Activated T-helper 1 cell treated with anti-CD3 and anti-CD28 coated beads, Interleukin-12 subunit alpha, Interleukin-12 subunit beta, Interleukin-2, Interleukin-4 antibody, amounts not matched to agents 30 ng/mL and 10 ng/mL and 1 ng/mL, durations not matched to agents 14 hours and 24 hours and 36 hours (primary cell): ENCODE data around the gene PELO. TPM values are rescaled to one million over a fixed set of nuclear protein-coding genes. Genes with fewer than 3 reads are reported as not detected.

ENCODE experiments used
- DNase-seq: peaks from one replicate; pipeline ENCODE4 v3.0.0; 2021; ENCODE audit warnings: low spot score
- H3K27ac Mint-ChIP-seq: one replicate; pipeline ENCODE4 v1.8.0; 2021; ENCODE audit warnings: mild to moderate bottlenecking, mixed read lengths
- H3K27me3 Mint-ChIP-seq: one replicate; pipeline ENCODE4 v1.8.0; 2022; ENCODE audit warnings: mild to moderate bottlenecking, moderate library complexity, mixed read lengths; ENCODE audit not compliant: insufficient read depth
- H3K36me3 Mint-ChIP-seq: one replicate; pipeline ENCODE4 v1.8.0; 2021; ENCODE audit warnings: low read depth, mixed read lengths
- H3K4me1 Mint-ChIP-seq: one replicate; pipeline ENCODE4 v1.8.0; 2021; ENCODE audit warnings: low read depth, mixed read lengths
- H3K4me3 Mint-ChIP-seq: one replicate; pipeline ENCODE4 v1.8.0; 2021; ENCODE audit warnings: mild to moderate bottlenecking, moderate library complexity, mixed read lengths
- H3K9me3 Mint-ChIP-seq: one replicate; pipeline ENCODE4 v1.8.0; 2021; ENCODE audit warnings: mixed read lengths
- intact Hi-C: fragments of 100-400 bp; cut with micrococcal nuclease; formaldehyde crosslinking; loops from one replicate; pipeline ENCODE4 v1.15.1; 2024
- total RNA-seq: library from RNA; stranded (reverse); gene quantifications from 2 replicates; pipeline ENCODE4 v1.2.3, GENCODE V29; 2022

Gene PELO
- total RNA-seq, 1 donor from 2014 or later: 20.0 TPM

GRCh38 chr5:52776116-52776515 lies 11.6 kb upstream of the PELO start:
- Mint-ChIP-seq H3K27ac (peak overlapping the region; percentile 80), H3K4me1 (peaks cover 53% of the 10 kb centered on the region), H3K27me3 (peaks cover 7% of the 10 kb centered on the region), H3K4me3 (peak overlapping the region; percentile 66), H3K9me3 (peaks cover 4% of the 10 kb centered on the region), H3K36me3 (peaks cover 4% of the 10 kb centered on the region)
- DNase-seq: peak; percentile 39
- intact Hi-C loops: loop anchor here (1.0 kb wide), 2 partner anchors 11 to 15 kb away; partner anchors contain the start of genes ITGA1 and PELO

DNA sequence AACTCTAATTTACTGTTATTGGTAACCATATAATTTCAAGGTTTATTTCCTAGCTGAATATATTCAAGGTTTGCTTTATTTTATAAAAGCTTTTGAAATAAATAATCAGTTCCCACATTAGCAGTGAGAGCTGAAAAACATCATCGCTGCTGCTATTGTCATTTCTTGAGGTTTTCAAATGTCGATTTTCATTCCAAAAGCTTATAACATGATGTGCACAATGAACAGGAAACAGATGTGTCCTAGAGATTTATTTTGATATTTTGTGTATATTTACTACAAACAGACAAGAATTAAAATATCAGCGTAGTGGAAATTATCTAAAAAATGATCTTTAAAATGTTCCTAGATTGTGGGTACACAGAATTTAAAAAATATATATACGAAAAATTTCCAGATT lies 10.5 kb upstream of the PELO start:
- intact Hi-C loops: no loop called here
- peaks cover 7% of the 10 kb centered on the region for H3K27me3 Mint-ChIP-seq

DNA sequence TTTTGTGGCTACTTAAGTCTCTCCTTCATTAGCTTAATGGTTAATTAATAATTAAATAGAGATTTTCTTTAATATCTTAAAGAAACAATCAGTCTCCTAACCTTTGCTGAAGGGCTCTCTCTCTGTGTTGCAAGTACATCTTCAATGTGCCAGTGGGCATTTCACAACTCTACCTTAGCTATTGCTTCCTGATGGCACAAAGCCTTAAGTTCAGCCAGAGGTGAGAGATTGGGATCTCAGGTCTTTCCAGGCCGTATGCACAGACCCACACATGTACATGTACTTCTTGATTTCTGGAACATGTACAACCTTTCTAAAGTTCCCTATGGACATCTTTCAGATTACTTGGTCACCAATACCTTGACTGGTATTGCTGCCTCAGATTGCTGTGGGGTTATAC lies 8.9 kb upstream of the PELO start:
- no peak overlapping the region for H3K4me3 Mint-ChIP-seq
- intact Hi-C loops: no loop called here
- peaks cover 4% of the 10 kb centered on the region for H3K9me3 Mint-ChIP-seq
- no peak overlapping the region for H3K27ac Mint-ChIP-seq
- H3K36me3 Mint-ChIP-seq: peaks cover 6% of the 10 kb centered on the region
- peaks cover 7% of the 10 kb centered on the region for H3K27me3 Mint-ChIP-seq
- DNase-seq: no peak
- peaks cover 28% of the 10 kb centered on the region for H3K4me1 Mint-ChIP-seq

More for the DNA sequence above, 10.5 kb upstream of the PELO start:
- Mint-ChIP-seq H3K4me3 (no peak overlapping the region), H3K4me1 (peaks cover 43% of the 10 kb centered on the region), H3K36me3 (peaks cover 6% of the 10 kb centered on the region), H3K27ac (no peak overlapping the region), H3K9me3 (peaks cover 4% of the 10 kb centered on the region)
- DNase-seq: no peak

- no peak overlapping the region for H3K4me3 Mint-ChIP-seq
- intact Hi-C loops: no loop called here
- peaks cover 6% of the 10 kb centered on the region for H3K36me3 Mint-ChIP-seq
- peaks cover 24% of the 10 kb centered on the region for H3K4me1 Mint-ChIP-seq
- DNase-seq: no peak
- H3K9me3 Mint-ChIP-seq: peaks cover 4% of the 10 kb centered on the region
- H3K27ac Mint-ChIP-seq: no peak overlapping the region
- peaks cover 3% of the 10 kb centered on the region for H3K27me3 Mint-ChIP-seq
Observed at GRCh38 chr5:52779213-52779612, 8.5 kb upstream of the PELO start.

GRCh38 chr5:52783226-52783959 lies 4.3 kb upstream of the PELO start:
- no peak for DNase-seq
- intact Hi-C loops: no loop called here
- Mint-ChIP-seq H3K36me3 (peaks cover 2% of the 10 kb centered on the region), H3K4me1 (peaks cover 13% of the 10 kb centered on the region), H3K27me3 (peaks cover 10% of the 10 kb centered on the region), H3K4me3 (no peak overlapping the region), H3K27ac (no peak overlapping the region), H3K9me3 (no peaks in the 10 kb centered on the region)

DNA sequence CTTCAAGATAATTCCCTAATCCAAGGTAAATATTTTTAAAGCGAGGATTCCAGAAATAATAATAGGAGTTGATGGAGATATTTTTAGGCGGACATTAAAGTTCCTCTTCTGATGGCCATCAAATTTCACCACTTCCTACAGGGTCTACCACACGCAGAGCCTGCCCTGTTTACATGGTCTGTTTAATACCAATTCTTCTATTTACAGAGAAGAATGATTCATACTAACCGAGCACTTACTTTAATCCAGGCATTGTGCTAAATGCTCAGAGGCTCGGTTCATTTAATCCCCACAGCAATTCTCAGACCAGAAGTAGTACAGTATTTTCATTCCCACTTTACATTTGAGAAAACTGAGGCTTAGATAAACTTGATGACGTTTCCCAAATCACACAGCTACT lies 3.0 kb upstream of the PELO start:
- intact Hi-C loops: loop anchor here (5.0 kb wide), 3 partner anchors 37 to 92 kb away; no protein-coding TSS in a partner anchor
- H3K4me1 Mint-ChIP-seq: peaks cover 25% of the 10 kb centered on the region
- no peak for DNase-seq
- H3K27ac Mint-ChIP-seq: no peak overlapping the region
- H3K9me3 Mint-ChIP-seq: no peaks in the 10 kb centered on the region
- H3K27me3 Mint-ChIP-seq: peaks cover 10% of the 10 kb centered on the region
- H3K4me3 Mint-ChIP-seq: no peak overlapping the region
- peaks cover 2% of the 10 kb centered on the region for H3K36me3 Mint-ChIP-seq

DNA sequence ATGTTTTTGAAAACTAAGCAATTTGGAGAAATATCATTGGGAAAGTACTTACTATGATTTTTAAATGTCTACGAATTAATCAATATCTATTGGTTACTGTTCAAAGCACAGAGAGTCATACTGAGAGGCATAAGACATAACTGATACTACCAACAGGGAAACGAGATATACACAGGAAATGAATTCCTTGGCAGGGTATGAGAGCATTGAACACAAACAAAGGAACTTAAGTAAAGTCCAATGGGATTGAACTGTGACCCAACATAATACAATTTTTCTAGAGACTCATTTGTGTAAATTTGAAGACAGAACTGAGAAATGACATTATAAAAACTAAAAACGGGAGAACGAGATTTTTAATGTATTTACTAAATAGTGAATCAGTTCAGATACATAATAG lies 1.3 kb upstream of the PELO start:
- no peak overlapping the region for H3K4me3 Mint-ChIP-seq
- intact Hi-C loops: loop anchor here (2.0 to 5.0 kb wide), 4 partner anchors 16 to 94 kb away; no protein-coding TSS in a partner anchor
- H3K4me1 Mint-ChIP-seq: peaks cover 33% of the 10 kb centered on the region
- DNase-seq: no peak
- H3K27me3 Mint-ChIP-seq: peaks cover 15% of the 10 kb centered on the region
- H3K27ac Mint-ChIP-seq: no peak overlapping the region
- peaks cover 5% of the 10 kb centered on the region for H3K36me3 Mint-ChIP-seq
- no peaks in the 10 kb centered on the region for H3K9me3 Mint-ChIP-seq

DNA sequence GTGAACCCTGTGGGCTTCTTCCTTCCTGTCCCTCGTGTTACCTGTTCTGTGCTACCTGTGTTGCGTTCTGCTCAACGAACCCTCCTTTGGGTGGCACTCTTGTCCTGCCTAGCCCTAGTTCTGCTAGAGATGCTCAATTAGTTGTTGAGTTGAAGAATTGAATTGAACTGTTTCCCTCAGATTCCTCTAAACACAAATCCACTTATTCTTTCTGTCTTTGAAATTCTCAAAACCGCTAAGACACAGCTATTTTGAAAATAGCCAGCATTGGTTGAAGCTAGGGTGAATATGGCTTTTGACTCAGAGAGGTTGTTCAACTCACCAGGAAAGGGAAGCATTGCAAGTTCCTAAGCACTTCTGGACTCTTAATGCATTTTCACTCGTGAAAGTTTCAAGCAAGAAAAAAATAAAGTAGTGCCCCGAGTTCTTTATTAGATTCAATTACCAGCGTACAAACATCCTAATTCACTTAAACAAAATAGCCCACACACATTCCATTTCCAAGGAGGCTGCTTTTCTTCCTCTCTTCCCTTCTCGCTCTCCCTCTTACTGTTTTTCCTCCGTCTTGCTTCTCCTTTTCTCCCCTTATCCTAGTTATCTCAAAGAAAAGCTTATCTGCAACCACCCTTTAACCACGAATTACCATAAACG lies 642 bp upstream of the PELO start:
- peaks cover 3% of the 10 kb centered on the region for H3K36me3 Mint-ChIP-seq
- H3K9me3 Mint-ChIP-seq: no peaks in the 10 kb centered on the region
- H3K27me3 Mint-ChIP-seq: peaks cover 15% of the 10 kb centered on the region
- peak overlapping the region; percentile 91 for H3K4me3 Mint-ChIP-seq
- DNase-seq: peak; percentile 12
- intact Hi-C loops: loop anchor here (1.0 to 5.0 kb wide), 8 partner anchors 11 to 128 kb away; no protein-coding TSS in a partner anchor
- peaks cover 33% of the 10 kb centered on the region for H3K4me1 Mint-ChIP-seq
- no peak overlapping the region for H3K27ac Mint-ChIP-seq

- no peak overlapping the region for H3K27ac Mint-ChIP-seq
- peaks cover 7% of the 10 kb centered on the region for H3K36me3 Mint-ChIP-seq
- peak overlapping the region; percentile 91 for H3K4me3 Mint-ChIP-seq
- intact Hi-C loops: loop anchor here (5.0 kb wide), 3 partner anchors 41 to 96 kb away; no protein-coding TSS in a partner anchor
- H3K27me3 Mint-ChIP-seq: peaks cover 17% of the 10 kb centered on the region
- H3K9me3 Mint-ChIP-seq: no peaks in the 10 kb centered on the region
- no peak for DNase-seq
- peaks cover 33% of the 10 kb centered on the region for H3K4me1 Mint-ChIP-seq
Observed at GRCh38 chr5:52788505-52788821, 747 bp downstream of the PELO start.

GRCh38 chr5:52789378-52789777 lies 1.7 kb downstream of the PELO start:
- H3K27ac Mint-ChIP-seq: no peak overlapping the region
- H3K9me3 Mint-ChIP-seq: no peaks in the 10 kb centered on the region
- DNase-seq: no peak

GRCh38 chr5:52789851-52790250 lies 2.1 kb downstream of the PELO start:
- peaks cover 18% of the 10 kb centered on the region for H3K27me3 Mint-ChIP-seq
- intact Hi-C loops: loop anchor here (5.0 to 10.0 kb wide), 4 partner anchors 43 to 1525 kb away; partner anchors contain the start of gene ARL15
- no peak for DNase-seq
- H3K4me3 Mint-ChIP-seq: no peak overlapping the region
- H3K4me1 Mint-ChIP-seq: peaks cover 33% of the 10 kb centered on the region
- no peaks in the 10 kb centered on the region for H3K9me3 Mint-ChIP-seq
- peaks cover 7% of the 10 kb centered on the region for H3K36me3 Mint-ChIP-seq
- no peak overlapping the region for H3K27ac Mint-ChIP-seq

More at GRCh38 chr5:52789378-52789777, 1.7 kb downstream of the PELO start:
- Mint-ChIP-seq H3K4me3 (peak overlapping the region; percentile 91), H3K4me1 (peaks cover 33% of the 10 kb centered on the region), H3K27me3 (peaks cover 21% of the 10 kb centered on the region), H3K36me3 (peaks cover 7% of the 10 kb centered on the region)
- intact Hi-C loops: loop anchor here (5.0 kb wide), 3 partner anchors 42 to 97 kb away; no protein-coding TSS in a partner anchor

DNA sequence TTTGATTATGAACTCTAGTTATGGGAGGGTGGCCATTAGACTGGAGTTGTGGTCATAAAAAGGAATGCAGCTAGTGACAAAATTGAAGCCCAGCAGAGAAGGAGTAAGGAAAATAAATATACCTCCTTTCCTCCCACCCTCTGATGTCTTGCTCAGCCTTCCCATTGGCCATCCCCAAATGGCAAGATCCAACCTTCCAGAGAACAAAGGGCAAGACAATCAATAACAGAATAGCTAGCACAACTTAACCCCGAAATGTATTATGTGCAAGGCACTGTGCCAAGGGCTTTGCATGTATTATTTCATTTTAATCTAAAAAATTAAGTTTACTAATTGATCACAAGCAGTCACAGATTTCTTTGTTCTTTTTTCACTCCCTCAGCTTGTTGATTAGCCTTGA lies 3.6 kb downstream of the PELO start:
- Mint-ChIP-seq H3K9me3 (no peaks in the 10 kb centered on the region), H3K27ac (no peak overlapping the region), H3K4me1 (peaks cover 32% of the 10 kb centered on the region), H3K4me3 (no peak overlapping the region), H3K27me3 (peaks cover 13% of the 10 kb centered on the region), H3K36me3 (peaks cover 7% of the 10 kb centered on the region)
- no peak for DNase-seq
- intact Hi-C loops: loop anchor here (10.0 kb wide), 1 partner anchor 1523 kb away; the partner anchor contains the start of gene ARL15

GRCh38 chr5:52794519-52794918 lies 6.8 kb downstream of the PELO start:
- H3K36me3 Mint-ChIP-seq: peaks cover 11% of the 10 kb centered on the region
- no peaks in the 10 kb centered on the region for H3K9me3 Mint-ChIP-seq
- no peak overlapping the region for H3K4me3 Mint-ChIP-seq

More at GRCh38 chr5:52794519-52794918, 6.8 kb downstream of the PELO start:
- peaks cover 14% of the 10 kb centered on the region for H3K27me3 Mint-ChIP-seq
- intact Hi-C loops: loop anchor here (10.0 kb wide), 1 partner anchor 1520 kb away; the partner anchor contains the start of gene ARL15
- no peak for DNase-seq
- peaks cover 38% of the 10 kb centered on the region for H3K4me1 Mint-ChIP-seq
- no peak overlapping the region for H3K27ac Mint-ChIP-seq
